SK-N-SH (cell line): ENCODE data around the gene SLC24A4. TPM values are rescaled to one million over a fixed set of nuclear protein-coding genes. Genes with fewer than 3 reads are reported as not detected.

ENCODE experiments used
- CTCF ChIA-PET: fragments of 300-600, 350-600 bp; formaldehyde crosslinking; extraction: SDS; loops from one replicate; lab custom pipeline; 2021; lab: Yijun Ruan, JAX
- POLR2A ChIA-PET: fragments of 350-600 bp; sonication (Branson Sonifier 250); formaldehyde crosslinking; extraction: SDS; loops from one replicate; lab custom pipeline; 2020; ENCODE audit warnings: antibody characterized with exemption, inconsistent platforms; lab: Yijun Ruan, JAX
- DNase-seq: peaks from one replicate; pipeline ENCODE4 v3.0.0; 2012
- H2AFZ ChIP-seq: fragments of 200-600 bp; sonication (generic); 2 replicates; pipeline ENCODE4 v1.8.1; 2016; ENCODE audit warnings: antibody characterized with exemption, mild to moderate bottlenecking, low read depth
- H3F3A ChIP-seq: fragments of 200-600 bp; sonication (generic); replicated peaks from 2 replicates; pipeline ENCODE3; 2016; ENCODE audit warnings: antibody characterized with exemption, mild to moderate bottlenecking; ENCODE audit not compliant: insufficient read depth
- H3K27ac ChIP-seq, 2 experiments: fragments of 200-500 bp in 1 of 2; fragments of 200-600 bp in 1 of 2; sonication (Bioruptor generic) in 1 of 2; sonication (generic), shearing (Covaris generic) in 1 of 2; 2 replicates each; pipeline versions ENCODE4 v1.5.1 to v1.6.1; 2014 to 2016; ENCODE audit warnings: low read depth in 2 of 2, inconsistent platforms in 1 of 2, low read length in 1 of 2, mild to moderate bottlenecking in 1 of 2, mixed read lengths in 1 of 2
- H3K27me3 ChIP-seq: fragments of 200-600 bp; sonication (generic), shearing (Covaris generic); 2 replicates; pipeline ENCODE4 v1.6.1; 2016; ENCODE audit warnings: mixed run types; ENCODE audit not compliant: insufficient read depth
- H3K36me3 ChIP-seq, 2 experiments: fragments of 200-500 bp in 1 of 2; fragments of 200-600 bp in 1 of 2; sonication (Bioruptor generic) in 1 of 2; sonication (generic) in 1 of 2; replicated peaks in 1 of 2; 2 replicates each; pipeline versions ENCODE3 to v1.5.1; 2014 to 2016; ENCODE audit warnings: low read length in 1 of 2, mild to moderate bottlenecking in 1 of 2; ENCODE audit not compliant: insufficient read depth in 2 of 2, control insufficient read depth in 1 of 2
- H3K4me1 ChIP-seq, 2 experiments: fragments of 200-500 bp in 1 of 2; fragments of 200-600 bp in 1 of 2; sonication (Bioruptor generic) in 1 of 2; sonication (generic), shearing (Covaris generic) in 1 of 2; 2 replicates each; pipeline versions ENCODE4 v1.5.1 to v1.6.1; 2014 to 2016; ENCODE audit warnings: low read depth in 1 of 2, low read length in 1 of 2, mixed run types in 1 of 2; ENCODE audit not compliant: insufficient read depth in 2 of 2, control insufficient read depth in 1 of 2
- H3K4me2 ChIP-seq: fragments of 200-600 bp; sonication (generic), shearing (Covaris generic); 2 replicates; pipeline ENCODE4 v1.6.1; 2017; ENCODE audit warnings: mixed run types
- H3K4me3 ChIP-seq, 2 experiments: fragments of 200-500 bp in 1 of 2; fragments of 200-600 bp in 1 of 2; sonication (Bioruptor generic) in 1 of 2; sonication (generic), shearing (Covaris generic) in 1 of 2; 2 replicates each; pipeline versions ENCODE4 v1.5.1 to v1.8.1; 2014 to 2016; ENCODE audit warnings: low read depth in 2 of 2, inconsistent platforms in 1 of 2, low read length in 1 of 2, mild to moderate bottlenecking in 1 of 2, mixed read lengths in 1 of 2, moderate library complexity in 1 of 2
- H3K79me2 ChIP-seq: fragments of 200-600 bp; sonication (generic); 2 replicates; pipeline ENCODE4 v1.8.1; 2017; ENCODE audit warnings: mild to moderate bottlenecking; ENCODE audit not compliant: insufficient read depth
- H3K9ac ChIP-seq: fragments of 200-600 bp; sonication (generic); 2 replicates; pipeline ENCODE4 v1.6.1; 2017; ENCODE audit warnings: mixed run types
- H3K9me2 ChIP-seq: fragments of 200-600 bp; sonication (generic); 2 replicates; pipeline ENCODE4 v1.6.1; 2017; ENCODE audit warnings: mixed run types
- H3K9me3 ChIP-seq: fragments of 200-600 bp; sonication (generic); 2 replicates; pipeline ENCODE4 v1.6.1; 2017; ENCODE audit warnings: mixed run types, mild to moderate bottlenecking, moderate library complexity
- H4K20me1 ChIP-seq: fragments of 200-600 bp; sonication (generic); 2 replicates; pipeline ENCODE4 v1.6.1; 2017; ENCODE audit warnings: mild to moderate bottlenecking, mixed run types; ENCODE audit not compliant: insufficient read depth
- EP300 ChIP-seq, 2 experiments: IDR thresholded peaks; 2 replicates each; pipeline versions ENCODE4 v1.4.0 to v1.6.1; 2012; ENCODE audit warnings: borderline replicate concordance in 1 of 2, low read depth in 1 of 2, low read length in 1 of 2
- FOSL2 ChIP-seq: IDR thresholded peaks from 2 replicates; pipeline ENCODE4 v1.4.0; 2012; ENCODE audit warnings: low read depth, mild to moderate bottlenecking, moderate library complexity, borderline replicate concordance
- FOXM1 ChIP-seq: IDR thresholded peaks from 2 replicates; pipeline ENCODE4 v1.4.0; 2012; ENCODE audit warnings: low read depth, mild to moderate bottlenecking
- GATA2 ChIP-seq: sonication (generic); formaldehyde crosslinking; IDR thresholded peaks from 2 replicates; pipeline ENCODE4 v1.5.0; 2020; ENCODE audit warnings: mild to moderate bottlenecking, missing genetic modification reagents
- IRF3 ChIP-seq: fragments of 150-350 bp; IDR thresholded peaks from 2 replicates; pipeline ENCODE4 v1.6.1; 2016; ENCODE audit warnings: mild to moderate bottlenecking, low read depth, low read length
- JUND ChIP-seq: IDR thresholded peaks from 2 replicates; pipeline ENCODE4 v1.4.0; 2012
- MAX ChIP-seq: IDR thresholded peaks from 2 replicates; pipeline ENCODE4 v1.4.0; 2012; ENCODE audit warnings: low read depth
- MEF2A ChIP-seq: IDR thresholded peaks from 2 replicates; pipeline ENCODE4 v1.4.0; 2012; ENCODE audit warnings: low read depth, borderline replicate concordance
- MXI1 ChIP-seq: IDR thresholded peaks from 2 replicates; pipeline ENCODE4 v1.6.1; 2012; ENCODE audit warnings: mild to moderate bottlenecking, low read depth, low read length, improper control_type of control experiment
- NFIC ChIP-seq: IDR thresholded peaks from 2 replicates; pipeline ENCODE4 v1.4.0; 2012; ENCODE audit warnings: borderline replicate concordance
- NRF1 ChIP-seq: IDR thresholded peaks from 2 replicates; pipeline ENCODE4 v1.6.1; 2012; ENCODE audit warnings: low read depth, mild to moderate bottlenecking, low read length
- PBX3 ChIP-seq: IDR thresholded peaks from 2 replicates; pipeline ENCODE4; 2012
- POLR2AphosphoS5 ChIP-seq: IDR thresholded peaks from 2 replicates; pipeline ENCODE4 v1.6.1; 2012; ENCODE audit warnings: low read depth, low read length
- RAD21 ChIP-seq: IDR thresholded peaks from 2 replicates; pipeline ENCODE4 v1.6.1; 2012; ENCODE audit warnings: mild to moderate bottlenecking, low read length
- REST ChIP-seq: IDR thresholded peaks from 2 replicates; pipeline ENCODE4 v1.6.1; 2012; ENCODE audit warnings: mild to moderate bottlenecking, low read depth, low read length, moderate library complexity
- TAF1 ChIP-seq: IDR thresholded peaks from 2 replicates; pipeline ENCODE4 v1.6.1; 2012; ENCODE audit warnings: low read depth, mild to moderate bottlenecking, low read length, moderate library complexity, borderline replicate concordance
- TEAD4 ChIP-seq: IDR thresholded peaks from 2 replicates; pipeline ENCODE4 v1.4.0; 2012; ENCODE audit warnings: mild to moderate bottlenecking, borderline replicate concordance; ENCODE audit not compliant: insufficient read depth
- USF2 ChIP-seq: fragments of 150-350 bp; IDR thresholded peaks from 2 replicates; pipeline ENCODE4 v1.6.1; 2017; ENCODE audit warnings: antibody characterized with exemption, low read length, low read depth, borderline replicate concordance
- WGBS: methylation state at CpG from one replicate; pipeline ENCODE4 v1.1.6; 2017; ENCODE audit warnings: low lambda C conversion rate; 5-methylcytosine and 5-hydroxymethylcytosine counted together
- polyA plus RNA-seq, 3 experiments: library from polyadenylated mRNA; depleted of rRNA; stranded (reverse); fragments of >200 nt; gene quantifications; 2 replicates each; pipeline ENCODE4 v1.2.3, GENCODE V29; 2012

The SLC24A4 gene
- polyA plus RNA-seq, 1 of the 3 experiments (the other 2 are of a cell fraction), result 0.07 TPM

GRCh38 chr14:92501891-92502351, 179.0 kb downstream of the SLC24A4 start:
- H3K4me2 ChIP-seq, result peak overlapping the region; percentile 67
- POLR2A ChIA-PET, result no interaction called here
- TF ChIP-seq PBX3, result no peak; the same call in none of the 2 replicates
- TF ChIP-seq NRF1, result no peak
- TF ChIP-seq FOSL2, result peak; percentile 40; the same call in 1 of the 2 replicates
- 0 out of 2 replicates have a peak, but pooled peaks have one; percentile 24 for TF ChIP-seq TEAD4
- no peak for TF ChIP-seq MXI1
- no peak for TF ChIP-seq IRF3
- TF ChIP-seq EP300 (IDR thresholded peaks at IDR 0.05; ENCODE audit: borderline replicate concordance in 1 of 2, low read depth in 1 of 2, low read length in 1 of 2), result 0 out of 4 replicates have a peak, but pooled peaks of 1 of the 2 experiments have one; percentile 4
- no peak for TF ChIP-seq FOXM1
- peak; percentile 49; the same call in 1 of the 2 replicates for TF ChIP-seq JUND
- TF ChIP-seq NFIC, result no peak; the same call in 1 of the 2 replicates
- TF ChIP-seq, all 33 proteins: peak for 4
- CTCF ChIA-PET, result no interaction called here
- WGBS, result 29% methylated on average over 5 of the region's 5 CpGs
- Histone ChIP-seq H3K9me3 (no peaks in the 10 kb centered on the region), H3F3A (peaks cover 38% of the 10 kb centered on the region), H3K79me2 (no peaks in the 10 kb centered on the region), H3K4me1 (peaks cover 0 to 29% of the 10 kb centered on the region in 2 experiments; a peak in 2 of 4 replicates), H3K27me3 (no peaks in the 10 kb centered on the region), H3K27ac (peak overlapping the region in 1 of 2 experiments; percentile 82; a peak in 2 of 4 replicates), H3K9ac (peak overlapping the region; percentile 16; the same call in 1 of the 2 replicates), H4K20me1 (no peaks in the 10 kb centered on the region), H3K9me2 (no peaks in the 10 kb centered on the region), H2AFZ (peak overlapping the region; percentile 80), H3K36me3 (no peaks in the 10 kb centered on the region), H3K4me3 (no peak overlapping the region)
- DNase-seq, result no peak

- ChIA-PET CTCF (no interaction called here), POLR2A (no interaction called here)
- Histone ChIP-seq H3K27ac (peak overlapping the region in 1 of 2 experiments; percentile 82; a peak in 2 of 4 replicates), H3K9me3 (no peaks in the 10 kb centered on the region), H3K4me2 (peak overlapping the region; percentile 67), H3K79me2 (no peaks in the 10 kb centered on the region), H3F3A (peaks cover 38% of the 10 kb centered on the region), H4K20me1 (no peaks in the 10 kb centered on the region), H3K4me3 (no peak overlapping the region), H2AFZ (peak overlapping the region; percentile 80; the same call in 1 of the 2 replicates), H3K27me3 (no peaks in the 10 kb centered on the region), H3K9ac (peak overlapping the region; percentile 41; the same call in 1 of the 2 replicates), H3K36me3 (no peaks in the 10 kb centered on the region), H3K4me1 (peaks cover 0 to 29% of the 10 kb centered on the region in 2 experiments; a peak in 2 of 4 replicates), H3K9me2 (no peaks in the 10 kb centered on the region)
- DNase-seq, result no peak
- 40% methylated on average over 8 of the region's 9 CpGs for WGBS
- TF ChIP-seq USF2, result no peak
- no peak for TF ChIP-seq RAD21
- TF ChIP-seq FOSL2, result no peak
- no peak for TF ChIP-seq POLR2AphosphoS5
- TF ChIP-seq EP300 (IDR thresholded peaks at IDR 0.05; ENCODE audit: borderline replicate concordance in 1 of 2, low read depth in 1 of 2, low read length in 1 of 2), result no peak
- TF ChIP-seq GATA2 (CRISPR knock-in tag), result no peak
- no peak for TF ChIP-seq REST
- TF ChIP-seq MAX, result no peak
- TF ChIP-seq TAF1, result no peak
- TF ChIP-seq NRF1, result no peak
- TF ChIP-seq MEF2A, result no peak
Observed at GRCh38 chr14:92502541-92503286, 179.7 kb downstream of the SLC24A4 start.
